Cardiac fibroblast (primary cell): ENCODE results near the gene CLSTN1.

Experiments
- DNase-seq, 2 donors: peaks; one replicate each; pipeline versions ENCODE4 v3.0.0 to v3.0.0-alpha.2; 2010; ENCODE audit warnings: low read depth in 2 of 2
- H3K4me3 ChIP-seq, 2 donors: replicated peaks in 1 of 2; 1 replicate in 1 of 2; 2 replicates in 1 of 2; pipeline ENCODE4 v1.5.1; 2011; ENCODE audit warnings: low read depth in 2 of 2, low read length in 2 of 2, mild to moderate bottlenecking in 2 of 2, moderate library complexity in 1 of 2
- CTCF ChIP-seq: IDR thresholded peaks from one replicate; pipeline ENCODE4 v1.5.1; 2011; ENCODE audit warnings: low read depth, mild to moderate bottlenecking, low read length, inconsistent platforms

The CLSTN1 gene

DNA sequence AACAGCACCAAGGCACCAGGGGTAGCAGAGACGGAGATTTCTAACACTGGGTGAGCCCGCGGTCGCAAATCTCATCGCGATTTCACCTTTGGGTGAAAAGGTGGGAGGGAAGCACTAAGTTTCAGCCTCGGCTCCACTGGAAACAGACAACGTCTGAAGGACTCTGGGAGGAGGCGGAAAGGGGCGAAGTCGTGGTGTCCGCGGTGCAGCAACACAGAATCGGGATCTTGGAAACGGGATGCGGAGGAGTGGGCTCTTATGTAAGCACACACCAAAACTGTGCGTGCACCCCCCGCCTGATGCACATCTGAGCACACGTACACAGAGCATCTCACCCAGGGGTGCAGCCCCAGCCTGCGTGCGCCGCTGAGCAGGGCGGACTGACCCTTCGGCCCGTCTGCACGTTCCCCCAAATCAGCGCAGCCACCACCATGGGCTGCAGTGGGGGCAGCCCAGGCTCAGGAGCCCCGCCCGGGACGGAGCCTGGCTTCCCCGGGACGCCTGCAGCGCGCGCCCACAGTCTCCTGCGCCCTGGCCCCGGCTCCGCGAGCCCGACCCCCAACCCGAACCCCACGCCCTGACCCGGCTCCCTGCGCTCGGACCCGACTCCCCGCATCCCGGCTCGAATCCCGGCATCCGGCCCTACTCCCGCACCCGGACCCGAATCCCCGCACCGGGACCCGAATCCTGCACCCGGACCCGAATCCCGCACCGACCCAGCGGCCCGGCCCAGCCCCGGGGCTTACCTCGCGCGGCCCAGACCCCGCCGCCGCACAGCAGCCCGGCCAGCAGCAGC lies 670 bp downstream of the CLSTN1 start:
- peak; percentile 21 to 25 for DNase-seq
- no peak for TF ChIP-seq CTCF
- peak overlapping the region; percentile 93 to 98 for H3K4me3 ChIP-seq

DNA sequence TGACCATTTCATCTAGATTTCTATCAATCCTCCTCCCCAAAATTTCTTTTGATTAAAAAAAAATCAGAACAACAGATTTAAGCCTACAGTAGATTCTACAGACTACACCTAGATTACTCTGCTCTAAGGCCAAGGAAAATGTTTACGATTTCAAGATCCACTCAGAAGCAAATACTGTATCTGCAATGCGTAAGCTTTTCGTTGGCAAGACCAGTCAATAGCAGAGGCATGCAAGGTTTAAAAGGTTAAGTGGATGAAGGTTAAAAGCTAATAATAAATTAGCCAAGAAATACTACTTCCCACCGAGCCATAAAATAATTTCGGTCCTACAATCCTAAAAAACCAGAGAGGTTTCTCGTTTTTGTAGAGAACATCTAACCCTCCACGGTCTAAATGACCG lies 1.3 kb downstream of the CLSTN1 start:
- DNase-seq: peak in 1 of 2 donors; percentile 33
- TF ChIP-seq CTCF: no peak
- H3K4me3 ChIP-seq: peak overlapping the region; percentile 93 to 98

DNA sequence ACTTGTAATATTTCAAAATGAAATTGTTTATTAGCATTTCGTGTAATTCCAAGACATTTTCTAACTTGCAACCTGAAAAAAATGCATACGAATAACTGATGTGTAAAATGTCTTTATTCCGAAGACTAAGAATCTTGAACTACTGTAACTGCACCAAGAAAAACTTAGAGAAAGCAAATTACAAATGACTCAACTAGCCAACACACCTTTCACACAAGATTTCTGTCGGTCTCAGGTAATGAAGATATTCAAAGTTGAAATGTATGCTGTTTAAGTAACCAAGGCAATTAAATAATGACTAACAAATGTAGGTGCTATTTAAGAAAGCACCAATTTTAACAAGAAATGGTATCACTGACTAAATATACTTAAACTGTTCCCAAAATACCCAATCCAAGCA lies 2.1 kb downstream of the CLSTN1 start:
- TF ChIP-seq CTCF: no peak
- H3K4me3 ChIP-seq: no peak overlapping the region
- DNase-seq: no peak

- TF ChIP-seq CTCF: no peak
- no peak for DNase-seq
- no peak overlapping the region for H3K4me3 ChIP-seq
Measured at GRCh38 chr1:9820521-9820920, 3.2 kb downstream of the CLSTN1 start.

- TF ChIP-seq CTCF: no peak
- no peak overlapping the region for H3K4me3 ChIP-seq
- no peak for DNase-seq
Measured at GRCh38 chr1:9817734-9818133, 6.0 kb downstream of the CLSTN1 start.

DNA sequence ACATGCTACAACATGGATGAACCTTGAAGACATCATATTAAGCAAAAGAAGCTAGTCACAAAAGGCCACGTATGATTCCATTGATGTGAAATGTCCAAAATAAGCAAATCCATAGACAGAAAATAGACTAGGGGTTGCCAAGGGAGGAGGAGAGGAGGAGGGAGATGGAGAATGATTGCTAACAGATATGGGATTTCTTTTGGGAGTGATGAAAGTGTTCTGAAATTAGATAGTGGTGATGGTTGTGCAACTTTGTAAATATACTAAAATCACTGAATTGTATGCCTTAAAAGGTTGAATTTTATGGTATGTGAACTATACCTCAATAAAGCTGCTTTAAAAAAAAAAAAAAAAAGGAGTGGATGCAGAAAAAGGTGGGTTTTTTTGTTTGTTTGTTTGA lies 7.6 kb downstream of the CLSTN1 start:
- peak in 1 of 2 donors; percentile 20 for DNase-seq
- no peak for TF ChIP-seq CTCF
- H3K4me3 ChIP-seq: no peak overlapping the region

DNA sequence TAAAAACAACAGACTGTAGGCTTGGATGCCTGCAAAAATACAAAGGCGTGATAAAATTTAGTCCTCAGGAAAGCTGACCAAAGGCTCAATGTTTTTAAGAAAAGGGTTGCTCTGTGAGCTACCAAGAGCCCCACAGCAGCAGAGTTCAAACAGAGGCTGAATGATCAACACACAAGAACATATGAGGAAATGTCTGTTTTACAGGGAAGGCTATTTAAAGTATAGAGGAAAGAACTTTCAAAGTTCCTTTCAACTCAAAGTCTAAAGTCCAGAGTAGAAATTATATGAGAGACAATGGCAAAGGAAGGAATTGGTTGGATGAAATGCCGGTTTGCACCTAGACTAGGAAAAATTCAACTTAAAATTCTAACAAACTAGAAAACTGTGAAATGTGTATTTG lies 8.6 kb downstream of the CLSTN1 start:
- DNase-seq: no peak
- no peak for TF ChIP-seq CTCF
- H3K4me3 ChIP-seq: no peak overlapping the region
